Measurements from ENCODE around the gene SNCB.

GRCh38 chr5:176612008-176612407 lies 18.3 kb downstream of the SNCB start:
- no peak for TF ChIP-seq POLR2AphosphoS5 (IDR thresholded peaks at IDR 0.05; ENCODE audit: low read depth, low read length)
- no peak for TF ChIP-seq GTF2F1 (IDR thresholded peaks at IDR 0.05; ENCODE audit: borderline replicate concordance, low read depth, low read length)
- TF ChIP-seq POLR2A (IDR thresholded peaks at IDR 0.05; ENCODE audit: control extremely low read depth in 1 of 2, low read depth in 2 of 2, low read length in 2 of 2): no peak
- TF ChIP-seq, protein P1, sequence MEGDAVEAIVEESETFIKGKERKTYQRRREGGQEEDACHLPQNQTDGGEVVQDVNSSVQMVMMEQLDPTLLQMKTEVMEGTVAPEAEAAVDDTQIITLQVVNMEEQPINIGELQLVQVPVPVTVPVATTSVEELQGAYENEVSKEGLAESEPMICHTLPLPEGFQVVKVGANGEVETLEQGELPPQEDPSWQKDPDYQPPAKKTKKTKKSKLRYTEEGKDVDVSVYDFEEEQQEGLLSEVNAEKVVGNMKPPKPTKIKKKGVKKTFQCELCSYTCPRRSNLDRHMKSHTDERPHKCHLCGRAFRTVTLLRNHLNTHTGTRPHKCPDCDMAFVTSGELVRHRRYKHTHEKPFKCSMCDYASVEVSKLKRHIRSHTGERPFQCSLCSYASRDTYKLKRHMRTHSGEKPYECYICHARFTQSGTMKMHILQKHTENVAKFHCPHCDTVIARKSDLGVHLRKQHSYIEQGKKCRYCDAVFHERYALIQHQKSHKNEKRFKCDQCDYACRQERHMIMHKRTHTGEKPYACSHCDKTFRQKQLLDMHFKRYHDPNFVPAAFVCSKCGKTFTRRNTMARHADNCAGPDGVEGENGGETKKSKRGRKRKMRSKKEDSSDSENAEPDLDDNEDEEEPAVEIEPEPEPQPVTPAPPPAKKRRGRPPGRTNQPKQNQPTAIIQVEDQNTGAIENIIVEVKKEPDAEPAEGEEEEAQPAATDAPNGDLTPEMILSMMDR (IDR thresholded peaks at IDR 0.05; ENCODE audit: control extremely low read depth in 1 of 3, insufficient read depth in 1 of 3, low read depth in 1 of 3, low read length in 3 of 3): no peak
- TF ChIP-seq TAF7 (optimal IDR thresholded peaks at IDR 0.05; ENCODE audit: borderline replicate concordance, low read depth, low read length): no peak
- TF ChIP-seq JUND (IDR thresholded peaks at IDR 0.05; ENCODE audit: low read length): no peak
- TF ChIP-seq BRCA1 (IDR thresholded peaks at IDR 0.05; ENCODE audit: low read depth, low read length): no peak
- no peak for TF ChIP-seq EP300 (IDR thresholded peaks at IDR 0.05; ENCODE audit: borderline replicate concordance in 1 of 2, low read depth in 2 of 2, low read length in 2 of 2)
- no peak for TF ChIP-seq SIN3A (conservative IDR thresholded peaks at IDR 0.05 in 1 of 2, IDR thresholded peaks at IDR 0.05 in 1 of 2; ENCODE audit: low read depth in 1 of 2, low read length in 2 of 2)
- TF ChIP-seq ASH2L (IDR thresholded peaks at IDR 0.05; ENCODE audit: low read length): no peak
- TF ChIP-seq RAD21 (IDR thresholded peaks at IDR 0.05 in 1 of 2, conservative IDR thresholded peaks at IDR 0.05 in 1 of 2; ENCODE audit: low read depth in 2 of 2, low read length in 2 of 2): no peak
- TF ChIP-seq YY1 (IDR thresholded peaks at IDR 0.05; ENCODE audit: low read depth, low read length): no peak
- TF ChIP-seq, protein P2, sequence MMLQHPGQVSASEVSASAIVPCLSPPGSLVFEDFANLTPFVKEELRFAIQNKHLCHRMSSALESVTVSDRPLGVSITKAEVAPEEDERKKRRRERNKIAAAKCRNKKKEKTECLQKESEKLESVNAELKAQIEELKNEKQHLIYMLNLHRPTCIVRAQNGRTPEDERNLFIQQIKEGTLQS (IDR thresholded peaks at IDR 0.05; ENCODE audit: insufficient read depth, low read depth, low read length): no peak
